Adrenal gland (tissue), 12 donors: Measurements from ENCODE around the gene DAPK2. TPM values are rescaled to one million over a fixed set of nuclear protein-coding genes. Genes with fewer than 3 reads are reported as not detected.
A peak's percentile ranks its signal among the peaks of the same experiment; 100 is the strongest.

ENCODE experiments used
- DNase-seq, 7 donors: peaks; one replicate each; pipeline ENCODE4 v3.0.0-alpha.2; 2019 to 2020
- H3K27ac ChIP-seq, 5 donors: fragments of 200-600 bp; sonication (generic) in 4 of 5; 1 replicate in 3 of 5; 2 replicates in 2 of 5; pipeline versions ENCODE4 v1.5.1 to v1.8.0; 2016 to 2020; ENCODE audit warnings: mild to moderate bottlenecking in 1 of 5
- H3K27me3 ChIP-seq: fragments of 200-600 bp; 2 replicates; pipeline ENCODE4 v1.8.0; 2021
- H3K36me3 ChIP-seq, 2 donors: fragments of 200-600 bp; replicated peaks in 1 of 2; 1 replicate in 1 of 2; 2 replicates in 1 of 2; pipeline versions ENCODE4 v1.5.1 to v1.8.0; 2018 to 2022
- H3K4me1 ChIP-seq, 2 donors: fragments of 200-600 bp; replicated peaks in 1 of 2; 1 replicate in 1 of 2; 2 replicates in 1 of 2; pipeline versions ENCODE4 v1.5.1 to v1.8.0; 2018 to 2021
- H3K4me3 ChIP-seq, 4 donors: fragments of 200-600 bp; sonication (generic) in 3 of 4; one replicate each; pipeline ENCODE4 v1.5.1; 2016 to 2018
- H3K9me3 ChIP-seq, 3 donors: fragments of 200-600 bp; sonication (generic) in 1 of 3; replicated peaks in 1 of 3; 1 replicate in 2 of 3; 2 replicates in 1 of 3; pipeline versions ENCODE4 v1.5.1 to v1.8.0; 2016 to 2021
- POLR2A ChIP-seq, 2 donors: fragments of 450-650 bp; IDR thresholded peaks; one replicate each; pipeline ENCODE4 v1.6.1; 2017; ENCODE audit warnings: antibody characterized with exemption in 2 of 2, mild to moderate bottlenecking in 2 of 2, moderate library complexity in 1 of 2
- WGBS, 4 donors: extraction: QIAGEN DNeasy Blood & Tissue Kit in 2 of 4; methylation state at CpG; one replicate each; pipeline versions ENCODE4 v1.1.5 to v1.1.7; 2013 to 2017; 5-methylcytosine and 5-hydroxymethylcytosine counted together
- intact Hi-C, 2 donors: fragments of 100-400 bp; cut with DNase I; formaldehyde crosslinking; loops; one replicate each; pipeline versions ENCODE4 v1.14.1 to v1.15.0; 2022 to 2023
- polyA plus RNA-seq, 3 donors: library from polyadenylated mRNA; stranded (reverse); fragments of 200-250 nt in 2 of 3; fragments of 350-450 nt in 1 of 3; fragmentation: Illumina TruSeq in 1 of 3; extraction: RNeasy Lipid Tissue Mini Kit (QIAGEN cat#74804) in 1 of 3; gene quantifications; one replicate each; pipeline ENCODE4 v1.2.3, GENCODE V29; 2013 to 2014
- total RNA-seq, 9 donors: library from RNA; depleted of rRNA in 4 of 9; stranded (reverse); fragments of >200 nt in 4 of 9; fragments of 120-200 nt in 1 of 9; fragmentation: NEBNext Ultra II Directional in 1 of 9; extraction: Animal tissue kit (Norgen Biotek cat#: 25700) in 1 of 9; gene quantifications; one replicate each; pipeline versions ENCODE4 v1.1.0 to v1.2.4, GENCODE V29; 2013 to 2023
- TF ChIP-seq, protein P1 (sequence below), 6 experiments: fragments of 450-650 bp in 4 of 6; fragments of 200-600 bp in 2 of 6; sonication (generic) in 1 of 6; IDR thresholded peaks; 1 replicate in 5 of 6; 2 replicates in 1 of 6; pipeline versions ENCODE4 v1.5.1 to v1.8.0; 2016 to 2021; ENCODE audit warnings: antibody characterized with exemption in 6 of 6, mild to moderate bottlenecking in 2 of 6, moderate library complexity in 1 of 6
- donor health status: healthy with polysubstance abuse.
- donor health status: Bipolar disorder and iron deficiency.
- donor health status: DM: yes; HTN: yes; CAD: no.
- donor health status: DM: no; HTN: no; CAD: no.
- donor health status: DM: no; HTN: no; CAD: no.
- donor health status: DM: yes; HTN: yes; CAD: no.

The DAPK2 gene
- total and polyA plus RNA-seq, 12 donors: 0.97 to 8.7 (median 6.1) TPM

DNA sequence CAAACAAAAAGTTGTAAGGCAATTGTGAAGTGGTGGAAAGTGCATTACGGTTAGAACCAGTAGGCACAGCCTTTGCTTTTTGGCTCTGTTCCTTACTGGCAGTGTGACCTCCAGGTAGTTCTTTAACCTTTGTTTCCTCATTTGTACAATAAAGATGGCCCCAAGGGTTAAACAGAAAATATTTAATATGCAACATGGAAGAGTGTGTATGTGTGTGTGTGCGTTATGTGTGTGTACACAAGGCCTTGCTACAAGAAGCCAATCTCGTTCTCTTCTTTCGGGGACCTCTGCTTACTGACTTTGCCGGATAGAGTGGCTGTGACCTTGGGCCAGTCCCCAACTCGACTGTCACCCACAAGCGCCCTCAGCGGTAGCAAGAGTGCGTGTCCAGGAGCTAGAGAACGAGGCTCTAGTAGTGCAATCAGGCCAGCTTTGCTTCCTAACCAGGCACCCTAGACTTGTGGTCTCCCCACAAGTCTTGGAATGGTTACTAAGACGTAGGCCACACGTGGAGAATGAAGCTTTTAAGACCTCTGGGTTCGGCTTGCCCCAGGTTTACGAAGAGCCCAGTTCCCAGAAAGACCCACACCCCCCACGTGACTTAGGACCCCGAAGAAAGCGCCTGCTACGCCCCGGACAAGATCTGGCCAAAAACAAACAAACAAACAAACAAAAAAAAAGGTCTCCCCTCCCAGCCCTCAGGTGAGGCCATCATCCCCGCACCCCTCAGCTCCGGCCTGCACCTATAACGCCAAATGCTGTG is 46.8 kb upstream of the DAPK2 start:
- WGBS, 4 donors: 3 to 6% (median 3%) methylated on average over 17 to 22 of the region's 22 CpGs
- peak; percentile 70 to 86 (median 84) for DNase-seq
- Histone ChIP-seq H3K4me1 (peaks cover 37 to 67% of the 10 kb centered on the region in 2 donors), H3K4me3 (peak overlapping the region; percentile 36 to 75 (median 72)), H3K27ac (peak overlapping the region; percentile 65 to 97 (median 72)), H3K9me3 (no peaks in the 10 kb centered on the region), H3K36me3 (peaks cover 0 to 11% of the 10 kb centered on the region in 2 donors), H3K27me3 (no peaks in the 10 kb centered on the region)
- intact Hi-C loops: no loop called here
- TF ChIP-seq POLR2A (IDR thresholded peaks at IDR 0.05): peak in 1 of 2 donors; percentile 22
- TF ChIP-seq, protein P1, sequence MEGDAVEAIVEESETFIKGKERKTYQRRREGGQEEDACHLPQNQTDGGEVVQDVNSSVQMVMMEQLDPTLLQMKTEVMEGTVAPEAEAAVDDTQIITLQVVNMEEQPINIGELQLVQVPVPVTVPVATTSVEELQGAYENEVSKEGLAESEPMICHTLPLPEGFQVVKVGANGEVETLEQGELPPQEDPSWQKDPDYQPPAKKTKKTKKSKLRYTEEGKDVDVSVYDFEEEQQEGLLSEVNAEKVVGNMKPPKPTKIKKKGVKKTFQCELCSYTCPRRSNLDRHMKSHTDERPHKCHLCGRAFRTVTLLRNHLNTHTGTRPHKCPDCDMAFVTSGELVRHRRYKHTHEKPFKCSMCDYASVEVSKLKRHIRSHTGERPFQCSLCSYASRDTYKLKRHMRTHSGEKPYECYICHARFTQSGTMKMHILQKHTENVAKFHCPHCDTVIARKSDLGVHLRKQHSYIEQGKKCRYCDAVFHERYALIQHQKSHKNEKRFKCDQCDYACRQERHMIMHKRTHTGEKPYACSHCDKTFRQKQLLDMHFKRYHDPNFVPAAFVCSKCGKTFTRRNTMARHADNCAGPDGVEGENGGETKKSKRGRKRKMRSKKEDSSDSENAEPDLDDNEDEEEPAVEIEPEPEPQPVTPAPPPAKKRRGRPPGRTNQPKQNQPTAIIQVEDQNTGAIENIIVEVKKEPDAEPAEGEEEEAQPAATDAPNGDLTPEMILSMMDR (IDR thresholded peaks at IDR 0.05): peak in 3 of 6 experiments; percentile 20 to 33 (median 22)

DNA sequence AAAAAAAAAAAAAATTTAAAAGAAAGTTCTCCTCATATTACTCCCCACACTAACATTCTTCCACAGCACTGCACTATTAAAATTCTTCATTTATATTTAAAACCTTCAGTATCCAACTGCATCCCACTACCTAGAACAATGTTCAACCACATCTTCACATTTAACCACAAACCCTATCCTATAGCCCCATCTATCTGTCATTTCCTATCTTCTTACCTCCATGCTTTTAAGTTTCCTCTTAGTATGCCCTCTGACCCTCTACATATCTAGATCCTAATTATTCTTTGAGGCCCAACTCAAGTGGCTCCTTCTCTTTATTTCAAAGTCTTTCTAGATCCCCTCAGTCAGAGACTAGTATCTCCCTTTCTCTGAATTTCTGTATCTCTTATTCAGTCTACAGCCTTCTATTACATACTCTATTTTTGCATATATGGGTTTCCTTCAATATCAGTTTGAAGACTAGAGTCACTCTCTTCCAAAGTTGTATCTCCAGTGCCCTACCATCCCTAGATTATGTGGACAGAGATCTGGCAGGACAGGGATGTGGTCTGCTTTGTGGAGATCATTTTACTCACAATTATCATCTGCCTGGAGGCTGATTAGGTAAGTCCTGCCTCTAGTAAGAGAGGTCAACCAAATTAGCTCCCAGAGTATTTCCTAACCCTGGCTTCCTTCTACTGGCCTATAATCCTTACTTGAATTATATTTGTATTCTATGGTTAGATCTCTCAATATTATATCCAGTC is 46.0 kb upstream of the DAPK2 start:
- TF ChIP-seq, protein P1 (IDR thresholded peaks at IDR 0.05): peak in 1 of 6 experiments; percentile 6
- TF ChIP-seq POLR2A (IDR thresholded peaks at IDR 0.05): no peak
- Histone ChIP-seq H3K4me1 (peaks cover 29 to 59% of the 10 kb centered on the region in 2 donors), H3K4me3 (peak overlapping the region in 1 of 4 donors; percentile 70), H3K9me3 (no peaks in the 10 kb centered on the region), H3K27ac (peak overlapping the region in 4 of 5 donors; percentile 65 to 97 (median 82)), H3K36me3 (peaks cover 0 to 19% of the 10 kb centered on the region in 2 donors), H3K27me3 (no peaks in the 10 kb centered on the region)
- DNase-seq: no peak
- intact Hi-C loops: no loop called here

DNA sequence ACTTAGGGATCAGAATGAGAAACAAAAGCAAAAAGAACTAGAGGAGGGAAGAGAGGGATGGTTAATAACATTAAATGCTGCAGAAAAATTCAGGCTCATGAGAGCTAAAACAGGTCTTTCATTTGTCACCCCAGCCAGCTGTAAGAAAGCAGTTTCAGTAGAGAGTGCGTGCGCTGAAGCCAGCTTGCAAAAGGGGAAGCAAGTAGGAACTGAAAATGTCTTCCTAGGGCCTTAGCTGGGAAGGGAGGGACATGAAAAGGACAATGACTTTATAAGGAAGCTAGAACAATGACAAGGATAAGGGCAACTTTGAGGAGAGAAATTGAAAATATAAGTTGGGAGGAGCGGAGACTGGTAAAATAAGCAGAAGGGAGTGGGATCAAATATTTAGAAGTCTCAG is 44.2 kb upstream of the DAPK2 start:
- Histone ChIP-seq H3K36me3 (peaks cover 0 to 23% of the 10 kb centered on the region in 2 donors), H3K27me3 (no peaks in the 10 kb centered on the region), H3K27ac (peak overlapping the region; percentile 0 to 51 (median 9)), H3K4me3 (no peak overlapping the region), H3K4me1 (peaks cover 25 to 53% of the 10 kb centered on the region in 2 donors), H3K9me3 (no peaks in the 10 kb centered on the region)
- 56 to 91% (median 64%) methylated on average over 3 of the region's 3 CpGs for WGBS, 4 donors
- TF ChIP-seq POLR2A (IDR thresholded peaks at IDR 0.05): no peak
- TF ChIP-seq, protein P1 (IDR thresholded peaks at IDR 0.05): no peak
- intact Hi-C loops: no loop called here
- no peak for DNase-seq
